Measurements from ENCODE around the gene AGBL4.

DNA sequence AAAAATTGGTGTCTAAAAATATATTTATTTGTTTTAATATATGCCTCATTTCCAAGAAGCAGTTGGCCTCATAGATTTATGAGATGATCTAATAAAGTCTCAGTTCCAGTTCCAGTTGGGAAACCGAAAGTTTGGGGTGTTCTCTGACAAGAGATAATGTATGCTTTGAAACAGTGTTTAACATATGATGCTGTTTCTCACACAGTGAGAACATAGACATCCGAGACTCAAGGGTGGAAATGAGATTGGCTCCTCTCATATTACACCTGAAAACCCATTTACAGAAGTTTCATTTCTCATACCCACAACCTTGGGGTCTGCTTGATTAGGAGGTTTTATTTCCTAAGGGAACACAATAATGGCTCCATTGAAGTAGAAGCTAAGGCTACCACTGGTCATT lies 1046.5 kb downstream of the AGBL4 start:
- TF ChIP-seq, protein P1, sequence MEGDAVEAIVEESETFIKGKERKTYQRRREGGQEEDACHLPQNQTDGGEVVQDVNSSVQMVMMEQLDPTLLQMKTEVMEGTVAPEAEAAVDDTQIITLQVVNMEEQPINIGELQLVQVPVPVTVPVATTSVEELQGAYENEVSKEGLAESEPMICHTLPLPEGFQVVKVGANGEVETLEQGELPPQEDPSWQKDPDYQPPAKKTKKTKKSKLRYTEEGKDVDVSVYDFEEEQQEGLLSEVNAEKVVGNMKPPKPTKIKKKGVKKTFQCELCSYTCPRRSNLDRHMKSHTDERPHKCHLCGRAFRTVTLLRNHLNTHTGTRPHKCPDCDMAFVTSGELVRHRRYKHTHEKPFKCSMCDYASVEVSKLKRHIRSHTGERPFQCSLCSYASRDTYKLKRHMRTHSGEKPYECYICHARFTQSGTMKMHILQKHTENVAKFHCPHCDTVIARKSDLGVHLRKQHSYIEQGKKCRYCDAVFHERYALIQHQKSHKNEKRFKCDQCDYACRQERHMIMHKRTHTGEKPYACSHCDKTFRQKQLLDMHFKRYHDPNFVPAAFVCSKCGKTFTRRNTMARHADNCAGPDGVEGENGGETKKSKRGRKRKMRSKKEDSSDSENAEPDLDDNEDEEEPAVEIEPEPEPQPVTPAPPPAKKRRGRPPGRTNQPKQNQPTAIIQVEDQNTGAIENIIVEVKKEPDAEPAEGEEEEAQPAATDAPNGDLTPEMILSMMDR (optimal IDR thresholded peaks at IDR 0.05 in 1 of 3, IDR thresholded peaks at IDR 0.05 in 1 of 3, conservative IDR thresholded peaks at IDR 0.05 in 1 of 3; ENCODE audit: extremely low read depth in 1 of 3, insufficient read depth in 2 of 3, low read length in 3 of 3), result no peak
- TF ChIP-seq EZH2 (IDR thresholded peaks at IDR 0.05; ENCODE audit: low read length), result no peak

Data from keratinocyte (primary cell).